Stimulated activated naive CD4-positive, alpha-beta T cell (primary cell): Measurements from ENCODE around the gene NCAM1.
"Not testable (repeated sequence)": the region's sequence is repeated elsewhere in the genome, so short reads cannot be mapped to it uniquely, and the experiment has no call there.

Experiments used
- DNase-seq, 6 experiments: peaks; one replicate each; lab custom pipeline; 2025; lab: John Stamatoyannopoulos, UW

The NCAM1 gene

DNA sequence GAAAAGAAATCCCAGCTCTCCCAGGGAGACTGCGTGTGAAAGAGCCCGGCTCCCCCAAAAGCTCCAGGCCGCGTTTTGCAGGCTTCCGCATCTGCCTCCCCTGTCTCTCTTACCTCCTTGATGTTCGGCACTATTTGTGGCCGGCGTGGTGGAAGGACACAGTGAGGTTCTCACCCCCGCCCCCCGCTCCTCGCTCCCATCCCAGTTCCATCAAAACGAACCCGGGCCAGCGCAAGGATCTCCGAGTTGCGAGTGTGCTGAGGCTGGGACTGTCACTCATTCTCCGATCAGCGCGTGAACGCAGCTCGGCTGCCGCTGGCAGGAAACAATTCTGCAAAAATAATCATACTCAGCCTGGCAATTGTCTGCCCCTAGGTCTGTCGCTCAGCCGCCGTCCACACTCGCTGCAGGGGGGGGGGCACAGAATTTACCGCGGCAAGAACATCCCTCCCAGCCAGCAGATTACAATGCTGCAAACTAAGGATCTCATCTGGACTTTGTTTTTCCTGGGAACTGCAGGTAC, at the start of gene NCAM1:
NCAM1 (plus strand) TSS at position 275 of the 523 bp plus-strand sequence.
- no peak for DNase-seq

DNA sequence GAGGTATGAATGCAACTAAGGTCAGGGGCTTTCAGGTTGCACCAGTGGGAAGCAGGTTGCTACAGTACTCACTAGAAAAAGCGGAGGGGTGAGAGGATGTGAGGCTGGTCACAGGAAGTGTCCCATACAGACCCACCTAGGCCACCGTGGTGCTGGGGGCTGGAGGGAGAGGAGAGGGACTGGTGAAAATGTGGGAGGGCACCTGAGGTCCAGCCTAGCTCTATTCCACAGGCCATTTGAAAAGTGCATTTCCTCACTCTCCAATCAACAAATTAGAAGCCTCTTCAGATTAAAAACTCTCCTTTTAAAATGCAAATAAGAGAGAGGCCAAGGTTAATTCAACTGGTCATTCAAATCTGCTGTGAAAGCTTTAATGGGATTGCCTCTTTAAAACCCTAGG, 38.6 kb upstream of the NCAM1 start:
- DNase-seq, result no peak

DNA sequence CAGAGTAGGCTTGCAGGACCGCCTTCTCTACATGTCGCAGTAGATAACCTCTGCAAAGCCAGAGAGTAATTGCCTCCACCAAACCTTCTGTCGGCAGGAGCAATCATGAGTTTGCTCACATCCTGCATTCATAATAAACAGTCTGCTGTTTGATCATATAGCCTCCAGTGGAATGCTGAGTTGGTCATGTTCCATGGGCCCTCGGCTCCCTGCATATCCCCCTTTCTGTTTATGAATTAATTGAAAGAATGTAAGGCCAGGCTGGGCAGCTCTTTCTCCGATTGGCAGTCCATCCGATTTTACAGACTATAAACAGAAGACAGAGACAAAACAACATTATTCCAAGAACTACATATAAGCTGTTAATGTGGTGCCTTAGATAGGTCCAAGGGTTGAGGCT, 36.4 kb upstream of the NCAM1 start:
- DNase-seq, result not testable (repeated sequence)

DNA sequence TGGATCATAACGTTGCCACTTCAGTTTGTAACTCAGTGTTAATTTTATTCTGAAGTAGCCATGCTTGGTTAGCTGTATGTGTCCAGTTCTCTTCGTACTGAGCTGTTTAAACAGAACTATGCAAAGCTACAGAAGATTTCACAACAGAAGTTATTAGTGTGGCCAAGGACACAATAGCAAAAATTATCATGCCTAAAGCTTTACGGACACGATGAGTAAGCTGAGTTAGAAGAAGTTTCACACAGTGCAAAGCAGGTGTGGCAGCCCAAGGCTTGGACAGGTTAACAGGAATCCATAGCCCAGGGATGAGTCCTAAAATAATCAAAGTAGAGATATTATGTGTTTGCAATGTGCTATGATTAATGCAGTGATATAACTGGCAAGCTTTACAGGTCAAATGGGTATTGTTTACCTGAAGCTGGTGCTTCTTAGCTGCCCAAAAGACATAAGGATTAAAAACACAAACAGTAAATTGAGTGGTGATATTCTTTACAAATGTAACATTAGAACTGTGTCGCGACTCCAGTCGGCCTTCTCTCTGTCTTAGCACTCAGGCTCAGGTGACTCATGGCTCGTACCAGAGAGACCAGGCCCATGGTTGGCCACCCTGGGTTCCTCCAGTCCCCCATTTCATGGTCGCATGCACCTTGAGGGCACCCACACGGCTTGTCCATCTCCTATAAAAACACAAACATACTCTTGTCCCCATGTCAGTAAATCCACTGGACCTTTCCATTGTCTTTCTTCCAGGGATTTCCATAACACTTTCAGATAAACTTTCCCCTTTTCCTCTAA, 35.5 kb upstream of the NCAM1 start:
- DNase-seq, result no peak

DNA sequence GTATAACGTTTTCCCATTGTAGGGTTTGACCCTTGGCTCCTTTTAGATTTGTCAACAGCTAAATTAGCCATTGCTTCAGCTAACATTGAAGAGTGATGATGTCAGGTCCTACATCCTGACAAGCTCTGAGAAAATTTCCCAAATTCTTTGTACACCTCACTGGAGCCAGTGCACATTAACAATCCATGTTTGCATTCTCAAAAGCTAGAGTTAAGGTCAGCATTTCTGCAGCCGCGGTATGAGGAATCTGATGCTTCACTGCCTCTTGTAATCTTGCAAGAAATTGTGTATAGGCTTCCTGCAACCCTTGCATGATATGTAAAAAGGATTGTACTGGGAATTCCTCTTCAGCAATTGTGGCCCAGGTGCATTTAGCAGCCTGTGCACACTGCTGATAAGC, 33.1 kb upstream of the NCAM1 start:
- DNase-seq, result no peak

DNA sequence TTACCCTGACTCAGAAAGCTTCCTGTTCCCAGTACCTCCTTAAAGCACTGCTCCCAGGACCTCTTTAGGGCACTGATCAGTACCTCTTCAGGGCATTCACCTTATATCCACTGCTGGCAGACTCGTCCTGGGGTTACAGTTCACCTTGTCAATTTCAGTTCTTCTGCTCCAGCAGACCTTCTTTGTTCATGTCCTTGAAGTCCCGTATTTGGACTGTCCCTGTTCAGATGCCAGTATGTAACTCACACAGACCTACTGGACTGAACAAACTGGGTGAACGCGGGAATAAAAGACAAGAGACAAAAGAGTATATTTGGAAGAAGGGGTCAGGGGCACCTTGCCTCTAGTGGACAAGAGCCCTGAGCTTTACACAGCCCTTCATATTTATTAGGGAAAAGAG, 31.8 kb upstream of the NCAM1 start:
- no peak for DNase-seq

DNA sequence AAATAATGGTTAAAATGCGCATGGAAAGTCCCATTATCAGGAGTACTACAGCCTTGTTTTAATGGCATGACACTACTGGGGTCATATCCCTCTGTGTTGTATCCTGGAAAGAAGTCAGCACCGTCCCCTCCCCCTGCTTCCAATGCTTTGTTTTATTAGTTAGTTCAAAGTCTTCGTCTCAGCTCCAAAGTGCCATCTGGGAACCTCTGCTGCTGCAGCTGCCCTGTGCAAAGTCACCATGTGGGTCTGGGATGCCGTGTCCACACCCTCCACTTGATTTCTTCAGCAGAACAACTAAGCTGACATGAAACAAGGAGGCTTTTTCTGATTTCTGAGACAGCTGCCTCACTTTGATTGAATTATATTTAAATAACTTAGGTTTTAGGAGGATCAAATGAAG, 29.5 kb upstream of the NCAM1 start:
- DNase-seq, result no peak

DNA sequence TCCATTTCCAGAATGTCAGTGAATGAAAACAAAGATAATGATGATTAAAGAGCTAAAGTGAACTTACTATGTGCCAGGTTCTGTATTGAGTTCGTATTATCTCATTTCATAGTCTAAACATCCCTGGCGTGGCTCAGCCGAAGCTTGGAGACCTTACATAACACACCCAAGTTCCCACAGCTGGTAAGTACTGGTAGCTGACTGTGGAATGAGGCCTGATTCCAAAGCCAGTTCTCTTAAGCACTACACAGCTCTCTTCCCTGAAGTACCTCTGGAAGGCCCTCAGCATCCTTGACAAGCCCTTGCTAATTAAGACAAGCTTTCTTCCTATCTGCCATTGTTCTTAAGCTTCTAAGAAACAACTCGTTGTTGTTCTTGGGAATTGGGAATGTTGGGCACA, 28.6 kb upstream of the NCAM1 start:
- no peak for DNase-seq

DNA sequence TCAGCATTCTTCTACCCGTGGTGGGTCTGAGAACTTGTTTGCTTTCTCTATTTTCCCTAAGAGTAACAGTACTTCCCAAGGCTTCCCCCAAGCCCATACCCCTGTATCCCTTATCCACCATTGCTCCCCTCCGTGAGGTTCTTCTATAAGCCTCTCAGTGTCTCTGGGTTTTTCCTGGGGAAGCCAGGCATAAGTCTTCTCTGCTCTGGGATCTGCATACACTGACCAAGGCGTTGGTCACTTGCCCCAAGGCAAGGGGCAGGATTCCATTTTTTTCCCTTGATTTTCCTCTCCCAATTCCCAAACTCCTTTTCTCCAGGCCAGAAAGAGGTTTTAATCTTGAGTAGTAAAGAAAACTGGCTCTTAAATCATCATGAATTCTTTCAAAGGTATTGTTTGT, 27.2 kb upstream of the NCAM1 start:
- no peak for DNase-seq

DNA sequence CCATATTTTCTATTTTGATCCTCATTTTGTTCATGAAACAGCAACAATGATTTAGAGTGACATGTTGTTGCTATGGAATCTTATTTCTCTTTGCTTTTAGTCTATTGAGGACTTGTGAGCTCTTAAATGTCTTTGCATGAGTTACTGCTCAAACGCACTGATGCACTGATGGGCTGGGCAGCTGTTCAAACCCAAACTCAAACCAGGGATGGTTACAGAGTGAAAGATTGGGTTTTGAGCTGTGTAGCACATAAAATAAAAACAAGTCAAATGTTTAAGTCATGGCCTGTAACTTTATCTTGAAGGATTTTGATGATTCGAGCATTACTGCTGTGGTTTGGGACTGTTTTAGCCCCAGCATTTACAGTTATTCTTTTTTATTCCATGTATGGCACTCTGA, 20.1 kb upstream of the NCAM1 start:
- no peak for DNase-seq

DNA sequence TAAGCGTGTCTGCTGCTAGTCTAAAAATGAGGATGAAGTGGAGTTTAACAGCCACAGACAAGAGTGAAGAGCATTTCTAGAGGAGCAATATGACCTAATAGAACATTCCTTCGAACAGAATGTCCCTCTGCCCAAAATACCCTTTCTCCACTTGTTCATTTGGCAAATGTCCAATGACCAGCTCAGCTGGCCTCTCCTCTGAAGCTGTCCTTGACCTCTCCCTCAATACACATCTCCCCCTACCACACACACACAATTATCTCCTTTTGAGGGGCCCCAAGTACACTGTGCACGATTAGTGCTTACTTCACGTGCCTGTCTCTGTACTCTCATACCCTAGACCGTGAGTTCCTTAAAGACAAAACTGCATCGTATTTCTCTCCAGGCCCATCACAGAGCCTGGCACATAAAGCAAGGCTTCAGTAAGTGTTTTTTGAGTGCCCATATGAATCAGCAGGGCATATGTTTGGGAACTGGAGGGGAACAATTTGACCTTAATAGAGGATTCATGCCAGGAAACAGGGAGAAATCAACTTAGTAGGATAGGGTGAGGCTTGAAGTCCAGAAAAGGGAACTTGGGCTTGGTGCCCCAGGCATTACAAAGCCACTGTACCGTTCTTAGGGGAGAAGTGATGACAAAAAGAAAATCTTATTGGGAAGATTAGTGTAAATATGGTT, 18.1 kb upstream of the NCAM1 start:
- DNase-seq, result no peak

DNA sequence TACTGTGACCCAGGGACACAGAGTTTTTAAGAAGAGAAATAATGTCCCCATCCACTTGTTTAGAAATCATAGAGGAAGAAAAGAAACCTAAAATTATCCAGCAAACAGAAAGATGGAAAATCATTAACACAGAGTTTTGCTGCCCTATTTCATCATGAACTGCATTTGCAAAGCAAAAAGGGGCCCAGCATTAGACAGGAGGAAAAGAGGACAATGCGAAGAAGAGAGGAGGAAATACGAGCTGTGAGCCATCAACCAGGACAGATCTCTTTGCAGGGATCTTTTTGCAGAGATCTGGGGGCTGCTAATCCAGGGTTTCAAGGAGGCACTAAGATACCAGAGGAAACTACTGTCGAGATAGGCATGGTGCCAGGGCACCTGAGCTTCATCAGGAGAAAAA, 14.4 kb upstream of the NCAM1 start:
- DNase-seq, result no peak

DNA sequence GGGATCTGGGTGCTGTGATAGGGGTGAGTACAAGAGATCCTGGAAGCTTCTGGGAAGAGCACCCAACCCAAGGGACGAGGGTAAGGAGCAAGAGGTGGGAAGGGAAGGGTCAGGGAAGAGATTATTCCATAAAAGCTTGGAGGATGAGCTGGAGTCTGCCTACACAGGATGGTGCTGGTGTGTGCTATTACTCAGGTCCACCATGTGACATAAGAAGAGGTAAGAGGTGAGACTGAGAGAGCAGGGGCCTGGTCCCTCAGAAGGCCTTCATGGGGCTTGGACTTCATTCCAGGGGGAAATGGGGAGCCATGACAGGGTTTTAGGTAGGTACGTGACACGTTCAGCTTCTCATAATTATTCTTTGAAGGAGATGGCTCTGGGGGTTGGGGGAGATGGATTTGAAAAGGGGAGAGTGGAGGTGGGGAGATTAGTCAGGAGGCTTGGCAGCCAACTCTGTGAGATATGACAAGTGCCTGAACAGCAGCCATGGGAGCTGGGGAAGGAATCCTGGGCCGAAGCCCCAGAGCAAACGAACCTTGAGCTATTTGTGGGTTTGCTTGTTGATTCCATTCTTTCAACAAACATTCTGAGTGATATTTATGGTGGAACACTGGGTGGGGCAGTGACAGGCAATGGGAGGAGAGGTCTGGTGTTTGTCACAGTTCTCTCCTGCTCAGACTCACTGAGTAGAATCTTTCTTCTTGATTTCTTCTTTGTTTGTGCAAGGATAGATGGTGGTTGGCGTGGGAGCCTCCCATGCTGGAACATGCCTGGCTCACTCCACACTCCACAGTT, 11.2 kb upstream of the NCAM1 start:
- DNase-seq, result no peak

DNA sequence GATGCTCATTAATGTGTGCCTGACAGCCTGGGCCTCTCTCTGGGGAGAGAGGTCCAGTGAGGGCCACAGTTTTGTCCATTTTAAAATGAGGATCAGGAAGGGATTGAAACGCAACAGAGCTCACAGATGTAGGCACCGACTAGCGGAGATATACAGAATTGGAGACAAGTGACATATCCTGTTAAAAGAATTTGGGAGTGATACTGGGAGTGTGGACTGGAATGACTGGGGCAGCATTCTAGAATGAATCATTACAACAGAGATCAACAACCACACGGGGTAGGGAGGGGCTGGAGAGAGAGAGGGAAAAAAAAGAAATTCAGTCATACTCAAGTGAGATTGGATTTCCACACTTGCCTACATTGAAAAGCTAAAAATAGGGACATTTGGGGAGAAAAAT, 2.5 kb upstream of the NCAM1 start:
- DNase-seq, result no peak

DNA sequence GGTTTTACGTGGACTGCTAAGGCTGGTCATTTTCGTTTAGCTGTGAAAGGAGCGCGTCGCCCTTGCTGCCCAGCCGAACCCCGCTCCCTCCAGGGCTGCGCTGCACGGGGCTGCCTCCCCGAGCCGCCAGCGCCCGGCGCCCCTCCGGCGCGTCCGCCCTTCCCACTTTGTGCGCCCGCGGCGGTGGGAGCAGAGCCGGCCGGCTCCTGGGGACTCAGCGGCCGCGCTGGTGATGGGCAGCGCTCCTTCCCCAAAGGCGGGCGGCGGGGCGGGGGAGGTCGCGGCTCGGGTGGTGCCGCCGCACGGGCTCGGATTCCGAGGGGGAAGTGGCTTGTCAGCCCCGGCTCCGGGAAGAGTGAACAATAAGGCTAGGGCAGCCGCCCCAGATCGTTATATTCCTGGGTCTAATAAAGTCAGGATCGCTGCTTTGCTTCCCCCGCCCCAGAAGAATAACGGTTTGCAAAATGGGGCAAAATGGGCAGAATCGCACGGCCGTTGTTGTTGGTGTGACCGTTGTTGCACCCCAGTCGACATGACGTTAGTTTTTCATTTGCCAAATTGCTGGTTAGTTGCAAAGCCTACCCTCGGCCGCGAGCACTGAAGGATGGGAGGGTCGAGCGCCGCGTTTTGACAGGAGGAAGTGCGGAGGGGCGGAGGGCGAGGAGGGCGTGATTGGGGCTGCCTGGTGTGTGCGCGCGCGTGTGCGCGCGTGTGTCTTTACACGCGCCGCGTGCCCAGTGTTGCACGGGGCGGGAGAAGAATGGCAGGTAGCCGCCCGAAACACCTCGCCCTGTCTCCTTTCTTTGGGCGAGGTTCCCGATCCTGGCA, 745 bp downstream of the NCAM1 start:
- DNase-seq, result no peak

DNA sequence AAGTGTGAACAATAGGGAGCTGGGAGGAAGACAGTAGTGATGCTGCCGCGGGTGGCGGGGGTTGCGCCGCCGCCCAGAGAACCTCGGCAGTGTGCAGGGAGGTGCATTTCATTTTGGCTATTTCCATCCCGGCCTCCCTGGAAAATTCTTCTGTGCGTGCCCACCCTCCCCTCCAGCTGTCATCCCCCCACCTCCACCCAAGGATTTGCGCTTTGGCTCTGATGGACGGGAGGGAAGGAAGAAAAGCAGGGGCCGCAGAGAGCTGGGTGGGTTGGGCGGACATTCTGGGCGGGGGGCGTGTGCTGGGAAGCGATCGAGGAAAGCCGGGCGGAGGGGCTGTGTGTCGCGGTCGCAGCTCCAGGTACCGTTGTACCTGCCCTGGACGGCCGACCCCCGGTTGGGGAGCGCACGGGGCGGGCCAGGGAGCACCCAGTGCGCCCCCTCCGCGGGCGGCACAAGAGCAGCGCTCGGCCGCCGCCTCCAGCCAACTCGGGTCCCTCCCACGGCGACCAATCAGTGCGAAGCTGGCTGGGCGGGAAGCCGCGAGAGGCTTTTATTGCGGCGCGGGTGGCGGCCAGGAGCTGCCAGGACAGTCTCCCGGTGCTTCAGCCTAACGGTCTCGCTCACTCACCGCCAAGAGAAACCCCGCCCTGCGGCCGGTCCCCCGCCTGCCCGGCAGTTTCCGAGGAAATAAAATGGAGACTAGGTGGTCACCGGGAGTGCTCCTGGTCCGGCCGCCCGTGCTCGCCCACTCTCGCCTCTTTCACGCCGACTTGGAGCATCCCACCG, 1.6 kb downstream of the NCAM1 start:
- no peak for DNase-seq

DNA sequence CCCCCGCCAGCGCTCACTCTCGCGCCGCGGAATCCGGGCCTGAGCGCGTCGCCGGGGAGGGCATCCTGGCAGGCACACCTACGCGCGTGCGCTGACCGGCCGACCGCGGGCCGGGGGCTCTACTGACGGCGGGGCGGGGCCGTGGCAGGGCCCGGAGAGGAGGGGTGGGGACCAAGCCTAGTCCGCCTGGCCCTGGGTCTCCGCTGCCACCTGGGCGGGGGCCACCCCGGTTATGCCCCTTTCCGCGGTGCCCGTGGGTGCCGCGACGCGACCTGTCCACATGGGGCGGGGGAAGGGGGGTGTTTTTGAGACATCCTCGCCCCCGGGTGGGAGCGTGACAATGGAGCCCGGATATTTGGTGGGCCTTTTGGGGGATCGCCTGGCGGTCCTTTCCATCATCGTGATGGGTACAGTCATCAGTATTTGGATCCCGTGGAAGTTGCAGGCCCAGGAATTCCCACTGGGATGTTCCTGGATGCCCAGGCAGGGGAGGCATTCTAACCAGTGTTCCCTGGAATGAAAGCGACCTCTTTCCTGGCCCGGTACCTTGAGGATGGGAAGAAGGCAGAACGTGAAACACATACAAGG, 2.2 kb downstream of the NCAM1 start:
- DNase-seq, result no peak

DNA sequence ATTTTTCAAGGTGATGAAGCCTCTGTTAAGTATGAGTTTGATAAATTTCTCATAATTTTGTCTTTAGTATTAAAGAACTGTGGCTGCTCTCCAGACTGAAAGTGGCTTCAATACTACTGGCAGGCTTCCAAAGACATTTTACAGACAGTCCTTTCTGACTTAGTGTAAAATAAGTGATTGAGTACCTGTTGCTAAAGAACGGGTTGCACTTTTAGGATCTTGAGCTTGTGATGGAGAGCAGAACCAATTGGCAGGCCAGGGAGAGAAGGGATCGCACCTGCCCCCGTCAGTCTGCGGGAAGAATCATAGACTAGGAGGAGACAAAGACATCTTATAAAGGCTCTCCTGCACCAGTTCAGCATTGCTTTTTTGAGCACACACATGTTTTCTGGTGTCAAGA, 4.4 kb downstream of the NCAM1 start:
- DNase-seq, result no peak

DNA sequence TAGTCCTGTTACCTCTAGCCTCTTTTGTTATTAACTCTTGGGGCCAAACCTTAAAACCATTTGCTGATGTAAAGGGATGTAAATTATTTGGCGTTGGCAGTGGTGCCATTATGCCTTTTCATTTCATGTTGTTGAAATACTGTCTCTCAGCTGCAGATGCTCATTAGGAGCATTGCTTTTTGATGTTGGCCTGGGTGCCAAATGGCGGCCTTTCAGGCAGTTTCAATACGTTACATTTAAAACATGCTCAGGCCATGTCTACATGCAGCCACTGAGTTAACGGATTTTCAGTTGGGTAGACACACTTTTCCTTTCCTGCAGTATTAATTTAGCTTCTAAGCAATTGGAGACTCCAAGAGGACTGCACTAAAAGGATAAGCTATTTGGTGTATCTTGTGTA, 5.3 kb downstream of the NCAM1 start:
- DNase-seq, result no peak

DNA sequence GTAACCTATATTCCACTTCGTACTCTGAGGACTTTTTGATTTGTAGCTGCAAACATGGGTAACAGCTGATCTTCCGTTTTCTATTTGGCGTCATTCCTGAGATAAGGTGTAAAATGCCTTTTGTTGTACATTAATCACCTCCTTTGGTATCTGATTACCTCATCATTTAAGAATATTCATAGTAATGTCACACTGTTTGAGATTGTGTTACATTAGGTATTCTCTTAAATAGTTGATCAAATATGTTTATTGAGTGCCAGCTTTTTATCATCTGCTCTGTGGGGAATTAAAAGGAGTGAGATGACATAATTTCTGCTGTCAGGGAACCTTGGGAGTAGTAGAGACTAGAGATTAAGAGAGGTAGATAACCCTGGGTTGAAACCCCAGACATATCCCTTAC, 5.9 kb downstream of the NCAM1 start:
- DNase-seq, result no peak
